ENCODE results near the gene NAT14.

GRCh38 chr19:55441692-55442321 lies 43.2 kb upstream of the NAT14 start:
- TF ChIP-seq, protein P1, sequence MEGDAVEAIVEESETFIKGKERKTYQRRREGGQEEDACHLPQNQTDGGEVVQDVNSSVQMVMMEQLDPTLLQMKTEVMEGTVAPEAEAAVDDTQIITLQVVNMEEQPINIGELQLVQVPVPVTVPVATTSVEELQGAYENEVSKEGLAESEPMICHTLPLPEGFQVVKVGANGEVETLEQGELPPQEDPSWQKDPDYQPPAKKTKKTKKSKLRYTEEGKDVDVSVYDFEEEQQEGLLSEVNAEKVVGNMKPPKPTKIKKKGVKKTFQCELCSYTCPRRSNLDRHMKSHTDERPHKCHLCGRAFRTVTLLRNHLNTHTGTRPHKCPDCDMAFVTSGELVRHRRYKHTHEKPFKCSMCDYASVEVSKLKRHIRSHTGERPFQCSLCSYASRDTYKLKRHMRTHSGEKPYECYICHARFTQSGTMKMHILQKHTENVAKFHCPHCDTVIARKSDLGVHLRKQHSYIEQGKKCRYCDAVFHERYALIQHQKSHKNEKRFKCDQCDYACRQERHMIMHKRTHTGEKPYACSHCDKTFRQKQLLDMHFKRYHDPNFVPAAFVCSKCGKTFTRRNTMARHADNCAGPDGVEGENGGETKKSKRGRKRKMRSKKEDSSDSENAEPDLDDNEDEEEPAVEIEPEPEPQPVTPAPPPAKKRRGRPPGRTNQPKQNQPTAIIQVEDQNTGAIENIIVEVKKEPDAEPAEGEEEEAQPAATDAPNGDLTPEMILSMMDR (IDR thresholded peaks at IDR 0.05; ENCODE audit: low read length) = no peak
- TF ChIP-seq EZH2 (optimal IDR thresholded peaks at IDR 0.05; ENCODE audit: low read depth, low read length) (no peak), EZH2phosphoT487 (IDR thresholded peaks at IDR 0.05; ENCODE audit: low read length) (no peak)

Data from MM.1S (cell line).